Esophagus muscularis mucosa (tissue), 3 donors: ENCODE data around the gene CDK5RAP2.

ENCODE experiments used
- POLR2A ChIP-seq: fragments of 450-650 bp; IDR thresholded peaks from one replicate; pipeline ENCODE4 v1.6.1; 2017; ENCODE audit warnings: antibody characterized with exemption, moderate library complexity, mild to moderate bottlenecking, low read depth
- TF ChIP-seq, protein P1 (sequence below), 3 experiments: fragments of 200-600 bp in 2 of 3; fragments of 450-650 bp in 1 of 3; sonication (generic) in 2 of 3; IDR thresholded peaks; one replicate each; pipeline ENCODE4 v1.5.1; 2017 to 2019; ENCODE audit warnings: antibody characterized with exemption in 3 of 3, mild to moderate bottlenecking in 2 of 3, moderate library complexity in 1 of 3

DNA sequence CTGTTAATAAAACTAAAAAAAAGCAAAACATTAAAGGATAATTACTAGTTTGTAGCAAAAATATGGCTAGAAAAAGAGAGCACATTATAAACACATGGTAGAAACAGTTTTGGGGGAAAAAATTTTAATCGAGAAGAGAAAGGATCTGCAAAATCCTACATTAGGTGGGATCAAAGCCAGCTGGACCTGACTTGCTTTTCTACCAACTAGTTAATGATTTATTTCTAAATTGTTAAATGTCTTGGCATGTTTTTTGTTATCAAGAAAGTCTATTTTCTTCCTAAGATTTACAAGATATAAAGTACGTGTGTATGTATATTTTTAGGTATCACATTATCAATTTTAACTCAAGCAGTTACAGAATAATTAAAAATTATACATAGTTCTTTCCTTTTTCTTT lies 47.1 kb upstream of the CDK5RAP2 start:
- TF ChIP-seq POLR2A = no peak
- TF ChIP-seq, protein P1, sequence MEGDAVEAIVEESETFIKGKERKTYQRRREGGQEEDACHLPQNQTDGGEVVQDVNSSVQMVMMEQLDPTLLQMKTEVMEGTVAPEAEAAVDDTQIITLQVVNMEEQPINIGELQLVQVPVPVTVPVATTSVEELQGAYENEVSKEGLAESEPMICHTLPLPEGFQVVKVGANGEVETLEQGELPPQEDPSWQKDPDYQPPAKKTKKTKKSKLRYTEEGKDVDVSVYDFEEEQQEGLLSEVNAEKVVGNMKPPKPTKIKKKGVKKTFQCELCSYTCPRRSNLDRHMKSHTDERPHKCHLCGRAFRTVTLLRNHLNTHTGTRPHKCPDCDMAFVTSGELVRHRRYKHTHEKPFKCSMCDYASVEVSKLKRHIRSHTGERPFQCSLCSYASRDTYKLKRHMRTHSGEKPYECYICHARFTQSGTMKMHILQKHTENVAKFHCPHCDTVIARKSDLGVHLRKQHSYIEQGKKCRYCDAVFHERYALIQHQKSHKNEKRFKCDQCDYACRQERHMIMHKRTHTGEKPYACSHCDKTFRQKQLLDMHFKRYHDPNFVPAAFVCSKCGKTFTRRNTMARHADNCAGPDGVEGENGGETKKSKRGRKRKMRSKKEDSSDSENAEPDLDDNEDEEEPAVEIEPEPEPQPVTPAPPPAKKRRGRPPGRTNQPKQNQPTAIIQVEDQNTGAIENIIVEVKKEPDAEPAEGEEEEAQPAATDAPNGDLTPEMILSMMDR (IDR thresholded peaks at IDR 0.05) = no peak
